HEK293 (cell line): ENCODE measurements around the gene TMEM174.

Source experiments
- CTCF ChIA-PET: fragments of 350-600 bp; formaldehyde crosslinking; extraction: SDS; loops from one replicate; lab custom pipeline; 2021; ENCODE audit warnings: antibody characterized with exemption; lab: Yijun Ruan, JAX
- POLR2A ChIA-PET: fragments of 300-600 bp; formaldehyde crosslinking; extraction: SDS; loops from one replicate; lab custom pipeline; 2020; ENCODE audit warnings: antibody characterized with exemption, inconsistent platforms; lab: Yijun Ruan, JAX
- H3K27ac ChIP-seq: fragments of 200-500 bp; sonication (Bioruptor generic); 2 replicates; pipeline ENCODE4 v1.5.1; 2014; ENCODE audit warnings: low read depth, low read length, control low read depth, inconsistent platforms; ENCODE audit errors: extremely low read depth
- H3K36me3 ChIP-seq, 2 experiments: fragments of 200-500 bp in 1 of 2; sonication (Bioruptor generic) in 1 of 2; 1 replicate in 1 of 2; 2 replicates in 1 of 2; pipeline ENCODE4 v1.5.1; 2014 to 2017; ENCODE audit warnings: inconsistent platforms in 2 of 2, low read length in 2 of 2; ENCODE audit not compliant: control insufficient read depth in 2 of 2, insufficient read depth in 1 of 2
- H3K4me1 ChIP-seq: fragments of 200-500 bp; sonication (Bioruptor generic); 2 replicates; pipeline ENCODE4 v1.5.1; 2014; ENCODE audit warnings: mild to moderate bottlenecking, low read length, inconsistent platforms; ENCODE audit not compliant: control insufficient read depth, insufficient read depth
- H3K4me3 ChIP-seq: 2 replicates; pipeline ENCODE4 v1.5.1; 2011; ENCODE audit warnings: low read depth, mild to moderate bottlenecking, control low read depth, low read length, moderate library complexity
- H3K9me3 ChIP-seq: fragments of 200-500 bp; sonication (Bioruptor generic); 2 replicates; pipeline ENCODE4 v1.5.1; 2014; ENCODE audit warnings: low read depth, low read length, inconsistent platforms; ENCODE audit not compliant: control insufficient read depth, insufficient read depth
- EGR2 ChIP-seq: fragments of 450-650 bp; formaldehyde crosslinking; IDR thresholded peaks from 2 replicates; pipeline ENCODE4 v1.5.1; 2016; ENCODE audit warnings: low read depth, missing biosample characterization, missing genetic modification characterization
- GLI4 ChIP-seq: fragments of 450-650 bp; formaldehyde crosslinking; IDR thresholded peaks from 2 replicates; pipeline ENCODE4 v1.5.1; 2016; ENCODE audit warnings: missing biosample characterization, missing genetic modification characterization
- HOXA7 ChIP-seq: sonication (generic); formaldehyde crosslinking; IDR thresholded peaks from 2 replicates; pipeline ENCODE4 v1.8.1; 2022; ENCODE audit warnings: missing genetic modification reagents, borderline replicate concordance
- HOXD13 ChIP-seq: sonication (generic); formaldehyde crosslinking; IDR thresholded peaks from 2 replicates; pipeline ENCODE4 v1.8.0; 2022; ENCODE audit warnings: missing genetic modification reagents, borderline replicate concordance
- PRDM1 ChIP-seq: fragments of 450-650 bp; formaldehyde crosslinking; IDR thresholded peaks from 2 replicates; pipeline ENCODE4; 2016; ENCODE audit warnings: missing biosample characterization, missing genetic modification characterization
- SALL2 ChIP-seq: fragments of 450-650 bp; formaldehyde crosslinking; IDR thresholded peaks from 2 replicates; pipeline ENCODE4 v1.5.0; 2017; ENCODE audit warnings: missing biosample characterization, mild to moderate bottlenecking, missing genetic modification characterization, borderline replicate concordance
- ZFHX2 ChIP-seq: fragments of 450-650 bp; formaldehyde crosslinking; conservative IDR thresholded peaks from 2 replicates; pipeline ENCODE4 v1.5.1; 2016; ENCODE audit warnings: missing biosample characterization, missing genetic modification characterization
- ZFP3 ChIP-seq: fragments of 450-650 bp; formaldehyde crosslinking; IDR thresholded peaks from 2 replicates; pipeline ENCODE4 v1.5.1; 2016; ENCODE audit warnings: low read depth, missing biosample characterization, missing genetic modification characterization
- ZNF10 ChIP-seq: fragments of 450-650 bp; formaldehyde crosslinking; IDR thresholded peaks from 2 replicates; pipeline ENCODE4 v1.5.1; 2017; ENCODE audit warnings: missing biosample characterization, missing genetic modification characterization
- ZNF18 ChIP-seq: fragments of 450-650 bp; formaldehyde crosslinking; IDR thresholded peaks from 2 replicates; pipeline ENCODE4 v1.5.1; 2016; ENCODE audit warnings: missing biosample characterization, missing genetic modification characterization
- ZNF221 ChIP-seq: fragments of 450-650 bp; formaldehyde crosslinking; IDR thresholded peaks from 2 replicates; pipeline ENCODE4 v1.5.1; 2017; ENCODE audit warnings: missing biosample characterization, missing genetic modification characterization, borderline replicate concordance
- ZNF239 ChIP-seq: fragments of 450-650 bp; formaldehyde crosslinking; IDR thresholded peaks from 2 replicates; pipeline ENCODE4 v1.5.1; 2016; ENCODE audit warnings: missing biosample characterization, missing genetic modification characterization
- ZNF274 ChIP-seq, 2 experiments: fragments of 200-500 bp in 1 of 2; fragments of 450-650 bp in 1 of 2; sonication (Bioruptor generic) in 1 of 2; formaldehyde crosslinking in 1 of 2; IDR thresholded peaks; 2 replicates each; pipeline versions ENCODE4 v1.5.1 to v1.6.1; 2014 to 2016; ENCODE audit warnings: borderline replicate concordance in 1 of 2, inconsistent platforms in 1 of 2, low read length in 1 of 2, missing biosample characterization in 1 of 2, missing genetic modification characterization in 1 of 2
- ZNF629 ChIP-seq: fragments of 450-650 bp; formaldehyde crosslinking; IDR thresholded peaks from 2 replicates; pipeline ENCODE4 v1.5.1; 2017; ENCODE audit warnings: missing biosample characterization, missing genetic modification characterization
- ZNF654 ChIP-seq: fragments of 450-650 bp; formaldehyde crosslinking; IDR thresholded peaks from 2 replicates; pipeline ENCODE4 v1.5.1; 2016; ENCODE audit warnings: low read depth, missing biosample characterization, missing genetic modification characterization
- ZNF701 ChIP-seq: fragments of 450-650 bp; formaldehyde crosslinking; IDR thresholded peaks from 2 replicates; pipeline ENCODE4 v1.5.1; 2016; ENCODE audit warnings: missing biosample characterization, missing genetic modification characterization
- ZNF707 ChIP-seq: fragments of 450-650 bp; formaldehyde crosslinking; IDR thresholded peaks from 2 replicates; pipeline ENCODE4 v1.5.1; 2016; ENCODE audit warnings: missing biosample characterization, missing genetic modification characterization
- ZNF747 ChIP-seq: fragments of 450-650 bp; formaldehyde crosslinking; IDR thresholded peaks from 2 replicates; pipeline ENCODE4 v1.5.1; 2016; ENCODE audit warnings: missing biosample characterization, missing genetic modification characterization
- ZNF776 ChIP-seq: fragments of 450-650 bp; formaldehyde crosslinking; IDR thresholded peaks from 2 replicates; pipeline ENCODE4 v1.5.0; 2017; ENCODE audit warnings: missing biosample characterization, missing genetic modification characterization, borderline replicate concordance
- ZNF777 ChIP-seq: fragments of 450-650 bp; formaldehyde crosslinking; IDR thresholded peaks from 2 replicates; pipeline ENCODE4 v1.5.1; 2017; ENCODE audit warnings: missing biosample characterization, missing genetic modification characterization, borderline replicate concordance
- ZNF791 ChIP-seq: fragments of 450-650 bp; formaldehyde crosslinking; IDR thresholded peaks from 2 replicates; pipeline ENCODE4 v1.5.1; 2016; ENCODE audit warnings: missing biosample characterization, missing genetic modification characterization
- ZNF792 ChIP-seq: fragments of 450-650 bp; formaldehyde crosslinking; IDR thresholded peaks from 2 replicates; pipeline ENCODE4 v1.5.1; 2016; ENCODE audit warnings: missing biosample characterization, missing genetic modification characterization
- TF ChIP-seq, protein P1 (sequence below): fragments of 450-650 bp; formaldehyde crosslinking; IDR thresholded peaks from 2 replicates; pipeline ENCODE4 v1.5.1; 2017; ENCODE audit warnings: missing biosample characterization, missing genetic modification characterization
- TF ChIP-seq, protein P2 (sequence below): fragments of 450-650 bp; formaldehyde crosslinking; IDR thresholded peaks from 2 replicates; pipeline ENCODE4 v1.5.0; 2017; ENCODE audit warnings: missing biosample characterization, missing genetic modification characterization, borderline replicate concordance
- TF ChIP-seq, protein P3 (sequence below): fragments of 450-650 bp; formaldehyde crosslinking; IDR thresholded peaks from 2 replicates; pipeline ENCODE4; 2016; ENCODE audit warnings: missing biosample characterization, missing genetic modification characterization

Gene TMEM174, protein sequence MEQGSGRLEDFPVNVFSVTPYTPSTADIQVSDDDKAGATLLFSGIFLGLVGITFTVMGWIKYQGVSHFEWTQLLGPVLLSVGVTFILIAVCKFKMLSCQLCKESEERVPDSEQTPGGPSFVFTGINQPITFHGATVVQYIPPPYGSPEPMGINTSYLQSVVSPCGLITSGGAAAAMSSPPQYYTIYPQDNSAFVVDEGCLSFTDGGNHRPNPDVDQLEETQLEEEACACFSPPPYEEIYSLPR

DNA sequence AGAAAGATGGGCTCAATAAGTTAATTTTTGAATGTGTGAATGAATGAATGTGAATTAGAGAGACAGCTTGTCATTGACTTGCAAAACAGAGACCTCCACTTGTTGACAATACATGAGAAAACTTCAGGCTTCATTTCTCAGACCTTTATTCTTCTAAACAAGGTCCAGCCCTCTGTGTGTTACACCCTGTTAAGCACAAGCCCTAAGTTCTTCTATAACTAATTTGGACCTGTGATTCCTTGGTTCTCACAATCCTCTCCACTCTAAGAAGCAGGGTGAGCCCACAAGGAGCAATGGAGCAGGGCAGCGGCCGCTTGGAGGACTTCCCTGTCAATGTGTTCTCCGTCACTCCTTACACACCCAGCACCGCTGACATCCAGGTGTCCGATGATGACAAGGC lies at the start of gene TMEM174:
Gene TMEM174 (plus strand): TSS at position 243 of the 400 bp plus-strand sequence. CDS start 51 bp downstream, at position 294.
- TF ChIP-seq ZNF18, result no peak
- TF ChIP-seq, protein P1, sequence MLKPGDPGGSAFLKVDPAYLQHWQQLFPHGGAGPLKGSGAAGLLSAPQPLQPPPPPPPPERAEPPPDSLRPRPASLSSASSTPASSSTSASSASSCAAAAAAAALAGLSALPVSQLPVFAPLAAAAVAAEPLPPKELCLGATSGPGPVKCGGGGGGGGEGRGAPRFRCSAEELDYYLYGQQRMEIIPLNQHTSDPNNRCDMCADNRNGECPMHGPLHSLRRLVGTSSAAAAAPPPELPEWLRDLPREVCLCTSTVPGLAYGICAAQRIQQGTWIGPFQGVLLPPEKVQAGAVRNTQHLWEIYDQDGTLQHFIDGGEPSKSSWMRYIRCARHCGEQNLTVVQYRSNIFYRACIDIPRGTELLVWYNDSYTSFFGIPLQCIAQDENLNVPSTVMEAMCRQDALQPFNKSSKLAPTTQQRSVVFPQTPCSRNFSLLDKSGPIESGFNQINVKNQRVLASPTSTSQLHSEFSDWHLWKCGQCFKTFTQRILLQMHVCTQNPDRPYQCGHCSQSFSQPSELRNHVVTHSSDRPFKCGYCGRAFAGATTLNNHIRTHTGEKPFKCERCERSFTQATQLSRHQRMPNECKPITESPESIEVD (tag by site-specific recombination), result no peak
- TF ChIP-seq, protein P2, sequence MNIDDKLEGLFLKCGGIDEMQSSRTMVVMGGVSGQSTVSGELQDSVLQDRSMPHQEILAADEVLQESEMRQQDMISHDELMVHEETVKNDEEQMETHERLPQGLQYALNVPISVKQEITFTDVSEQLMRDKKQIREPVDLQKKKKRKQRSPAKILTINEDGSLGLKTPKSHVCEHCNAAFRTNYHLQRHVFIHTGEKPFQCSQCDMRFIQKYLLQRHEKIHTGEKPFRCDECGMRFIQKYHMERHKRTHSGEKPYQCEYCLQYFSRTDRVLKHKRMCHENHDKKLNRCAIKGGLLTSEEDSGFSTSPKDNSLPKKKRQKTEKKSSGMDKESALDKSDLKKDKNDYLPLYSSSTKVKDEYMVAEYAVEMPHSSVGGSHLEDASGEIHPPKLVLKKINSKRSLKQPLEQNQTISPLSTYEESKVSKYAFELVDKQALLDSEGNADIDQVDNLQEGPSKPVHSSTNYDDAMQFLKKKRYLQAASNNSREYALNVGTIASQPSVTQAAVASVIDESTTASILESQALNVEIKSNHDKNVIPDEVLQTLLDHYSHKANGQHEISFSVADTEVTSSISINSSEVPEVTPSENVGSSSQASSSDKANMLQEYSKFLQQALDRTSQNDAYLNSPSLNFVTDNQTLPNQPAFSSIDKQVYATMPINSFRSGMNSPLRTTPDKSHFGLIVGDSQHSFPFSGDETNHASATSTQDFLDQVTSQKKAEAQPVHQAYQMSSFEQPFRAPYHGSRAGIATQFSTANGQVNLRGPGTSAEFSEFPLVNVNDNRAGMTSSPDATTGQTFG (tag by site-specific recombination), result no peak
- no peak for TF ChIP-seq ZNF777 (tag by site-specific recombination)
- no peak for TF ChIP-seq ZNF274 (IDR thresholded peaks at IDR 0.05; ENCODE audit: low read length)
- no peak for TF ChIP-seq ZNF274 (tag by site-specific recombination; IDR thresholded peaks at IDR 0.05; ENCODE audit: borderline replicate concordance)
- TF ChIP-seq SALL2 (tag by site-specific recombination), result no peak
- TF ChIP-seq HOXA7 (CRISPR knock-in tag), result no peak
- TF ChIP-seq ZNF654, result no peak
- no peak for TF ChIP-seq ZNF221 (tag by site-specific recombination)
- no peak for TF ChIP-seq ZNF629 (tag by site-specific recombination)
- Histone ChIP-seq H3K36me3 (no peaks in the 10 kb centered on the region), H3K27ac (no peak within 1 kb of the TSS), H3K4me1 (no peaks in the 10 kb centered on the region), H3K9me3 (no peaks in the 10 kb centered on the region), H3K4me3 (no peak within 1 kb of the TSS)
- CTCF ChIA-PET, result interaction anchor here (2.1 to 2.8 kb wide), 2 partner anchors 43 to 89 kb away, joined by 10 to 12 read pairs; no protein-coding TSS in a partner anchor
- POLR2A ChIA-PET, result no interaction called here

- no peaks in the 10 kb centered on the region; the same call in 1 of the 2 replicates for H3K4me1 ChIP-seq
- CTCF ChIA-PET, result no interaction called here
- TF ChIP-seq ZNF792 (tag by site-specific recombination) (no peak), ZFHX2 (tag by site-specific recombination) (peak; percentile 43; the same call in 1 of the 2 replicates), EGR2 (tag by site-specific recombination) (peak; percentile 26; the same call in 1 of the 2 replicates)
- H3K36me3 ChIP-seq, result no peaks in the 10 kb centered on the region
- H3K4me3 ChIP-seq, result no peak overlapping the region
- no peak overlapping the region for H3K27ac ChIP-seq
- POLR2A ChIA-PET, result no interaction called here
- H3K9me3 ChIP-seq, result no peaks in the 10 kb centered on the region
Observed at GRCh38 chr5:73125289-73125688, 47.7 kb upstream of the TMEM174 start.

DNA sequence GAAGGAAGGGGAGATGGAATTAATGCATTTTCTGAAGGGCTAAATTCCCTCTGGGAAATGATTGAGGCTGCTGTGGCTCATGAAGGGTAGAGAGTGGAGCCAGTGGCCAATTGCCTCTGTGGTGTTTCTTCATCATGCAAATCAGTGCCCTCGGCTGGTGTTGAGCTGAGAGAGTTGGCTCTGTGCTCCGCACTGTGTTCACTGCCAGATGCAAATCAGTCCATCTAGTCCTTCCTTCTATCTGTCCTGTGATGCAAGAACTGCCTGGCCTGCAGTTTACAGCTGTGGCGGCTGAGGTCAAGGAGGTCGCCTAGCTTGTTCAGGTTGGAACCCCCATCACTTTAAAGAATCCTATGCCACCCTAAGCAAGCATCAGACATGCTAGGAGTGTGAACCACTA lies 46.6 kb upstream of the TMEM174 start:
- H3K9me3 ChIP-seq, result no peaks in the 10 kb centered on the region
- H3K4me3 ChIP-seq, result no peak overlapping the region
- H3K27ac ChIP-seq, result no peak overlapping the region
- H3K36me3 ChIP-seq, result no peaks in the 10 kb centered on the region
- ChIA-PET POLR2A (no interaction called here), CTCF (interaction anchor here (0.6 kb wide), 1 partner anchor 233 kb away, joined by 3 read pairs; no protein-coding TSS in a partner anchor)
- no peaks in the 10 kb centered on the region for H3K4me1 ChIP-seq
- TF ChIP-seq ZNF239 (tag by site-specific recombination) (no peak), ZNF701 (no peak), HOXD13 (CRISPR knock-in tag) (no peak), ZNF791 (tag by site-specific recombination) (no peak), PRDM1 (no peak), ZNF10 (tag by site-specific recombination) (no peak), ZNF776 (no peak), ZFP3 (tag by site-specific recombination) (no peak), ZNF747 (tag by site-specific recombination) (no peak), GLI4 (tag by site-specific recombination) (no peak), ZNF707 (no peak)
- TF ChIP-seq, protein P3, sequence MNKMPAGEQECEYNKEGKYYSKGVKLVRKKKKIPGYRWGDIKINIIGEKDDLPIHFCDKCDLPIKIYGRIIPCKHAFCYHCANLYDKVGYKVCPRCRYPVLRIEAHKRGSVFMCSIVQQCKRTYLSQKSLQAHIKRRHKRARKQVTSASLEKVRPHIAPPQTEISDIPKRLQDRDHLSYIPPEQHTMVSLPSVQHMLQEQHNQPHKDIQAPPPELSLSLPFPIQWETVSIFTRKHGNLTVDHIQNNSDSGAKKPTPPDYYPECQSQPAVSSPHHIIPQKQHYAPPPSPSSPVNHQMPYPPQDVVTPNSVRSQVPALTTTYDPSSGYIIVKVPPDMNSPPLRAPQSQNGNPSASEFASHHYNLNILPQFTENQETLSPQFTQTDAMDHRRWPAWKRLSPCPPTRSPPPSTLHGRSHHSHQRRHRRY (tag by site-specific recombination), result no peak
